NB4 (cell line): ENCODE results near the gene ARHGEF4.

Source experiments
- MYC ChIP-seq: IDR thresholded peaks from 2 replicates; pipeline ENCODE4 v1.6.1; 2011; ENCODE audit warnings: low read depth, low read length
- TF ChIP-seq, protein P1 (sequence below): IDR thresholded peaks from one replicate; pipeline ENCODE4 v1.5.1; 2012; ENCODE audit warnings: low read depth, low read length

GRCh38 chr2:130918393-130918792, 81.7 kb downstream of the ARHGEF4 start:
- TF ChIP-seq, protein P1, sequence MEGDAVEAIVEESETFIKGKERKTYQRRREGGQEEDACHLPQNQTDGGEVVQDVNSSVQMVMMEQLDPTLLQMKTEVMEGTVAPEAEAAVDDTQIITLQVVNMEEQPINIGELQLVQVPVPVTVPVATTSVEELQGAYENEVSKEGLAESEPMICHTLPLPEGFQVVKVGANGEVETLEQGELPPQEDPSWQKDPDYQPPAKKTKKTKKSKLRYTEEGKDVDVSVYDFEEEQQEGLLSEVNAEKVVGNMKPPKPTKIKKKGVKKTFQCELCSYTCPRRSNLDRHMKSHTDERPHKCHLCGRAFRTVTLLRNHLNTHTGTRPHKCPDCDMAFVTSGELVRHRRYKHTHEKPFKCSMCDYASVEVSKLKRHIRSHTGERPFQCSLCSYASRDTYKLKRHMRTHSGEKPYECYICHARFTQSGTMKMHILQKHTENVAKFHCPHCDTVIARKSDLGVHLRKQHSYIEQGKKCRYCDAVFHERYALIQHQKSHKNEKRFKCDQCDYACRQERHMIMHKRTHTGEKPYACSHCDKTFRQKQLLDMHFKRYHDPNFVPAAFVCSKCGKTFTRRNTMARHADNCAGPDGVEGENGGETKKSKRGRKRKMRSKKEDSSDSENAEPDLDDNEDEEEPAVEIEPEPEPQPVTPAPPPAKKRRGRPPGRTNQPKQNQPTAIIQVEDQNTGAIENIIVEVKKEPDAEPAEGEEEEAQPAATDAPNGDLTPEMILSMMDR = no peak
- TF ChIP-seq MYC = no peak
